RWPE1 (cell line): ENCODE results near the gene ZNF320.
"Not testable (repeated sequence)": the region's sequence is repeated elsewhere in the genome, so short reads cannot be mapped to it uniquely, and the experiment has no call there.

Source experiments
- CTCF ChIA-PET: fragments of 350-600 bp; sonication (Branson Sonifier 250); formaldehyde crosslinking; extraction: SDS; loops from one replicate; lab custom pipeline; 2021; lab: Yijun Ruan, JAX
- POLR2A ChIA-PET: fragments of 400-600 bp; formaldehyde crosslinking; extraction: SDS; loops from one replicate; lab custom pipeline; 2020; ENCODE audit warnings: antibody characterized with exemption; ENCODE audit not compliant: low non-redundant PET; lab: Yijun Ruan, JAX
- DNase-seq: peaks from one replicate; pipeline ENCODE4 v3.0.0; 2012; ENCODE audit warnings: low spot score
- H3K27ac ChIP-seq: fragments of 450-650 bp; 2 replicates; pipeline ENCODE4 v1.5.1; 2017
- TF ChIP-seq, protein P1 (sequence below): fragments of 450-650 bp; conservative IDR thresholded peaks from 2 replicates; pipeline ENCODE4 v1.5.1; 2017; ENCODE audit warnings: low read depth, mild to moderate bottlenecking

The ZNF320 gene

DNA sequence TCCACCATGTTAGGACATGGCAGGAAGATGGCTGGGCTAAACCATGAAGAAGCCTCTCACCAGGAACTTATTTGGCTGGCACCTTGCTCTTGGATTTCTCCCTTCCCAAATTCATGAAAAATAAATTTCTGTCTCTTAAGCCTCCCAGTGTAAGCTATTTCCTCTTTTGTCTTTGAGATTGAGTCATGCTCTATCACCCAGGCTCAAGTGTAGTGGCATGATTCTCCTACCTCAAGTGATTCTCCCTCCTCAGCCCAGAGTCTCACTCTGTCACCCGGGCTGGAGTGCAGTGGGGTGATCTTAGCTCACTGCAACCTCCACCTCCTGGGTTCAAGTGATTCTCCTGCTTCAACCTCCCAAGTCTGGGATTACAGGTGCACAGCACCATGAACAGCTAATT is 13.2 kb upstream of the ZNF320 start:
- ChIA-PET POLR2A (no interaction called here), CTCF (no interaction called here)
- TF ChIP-seq, protein P1, sequence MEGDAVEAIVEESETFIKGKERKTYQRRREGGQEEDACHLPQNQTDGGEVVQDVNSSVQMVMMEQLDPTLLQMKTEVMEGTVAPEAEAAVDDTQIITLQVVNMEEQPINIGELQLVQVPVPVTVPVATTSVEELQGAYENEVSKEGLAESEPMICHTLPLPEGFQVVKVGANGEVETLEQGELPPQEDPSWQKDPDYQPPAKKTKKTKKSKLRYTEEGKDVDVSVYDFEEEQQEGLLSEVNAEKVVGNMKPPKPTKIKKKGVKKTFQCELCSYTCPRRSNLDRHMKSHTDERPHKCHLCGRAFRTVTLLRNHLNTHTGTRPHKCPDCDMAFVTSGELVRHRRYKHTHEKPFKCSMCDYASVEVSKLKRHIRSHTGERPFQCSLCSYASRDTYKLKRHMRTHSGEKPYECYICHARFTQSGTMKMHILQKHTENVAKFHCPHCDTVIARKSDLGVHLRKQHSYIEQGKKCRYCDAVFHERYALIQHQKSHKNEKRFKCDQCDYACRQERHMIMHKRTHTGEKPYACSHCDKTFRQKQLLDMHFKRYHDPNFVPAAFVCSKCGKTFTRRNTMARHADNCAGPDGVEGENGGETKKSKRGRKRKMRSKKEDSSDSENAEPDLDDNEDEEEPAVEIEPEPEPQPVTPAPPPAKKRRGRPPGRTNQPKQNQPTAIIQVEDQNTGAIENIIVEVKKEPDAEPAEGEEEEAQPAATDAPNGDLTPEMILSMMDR = no peak
- DNase-seq = no peak
- no peak overlapping the region for H3K27ac ChIP-seq

DNA sequence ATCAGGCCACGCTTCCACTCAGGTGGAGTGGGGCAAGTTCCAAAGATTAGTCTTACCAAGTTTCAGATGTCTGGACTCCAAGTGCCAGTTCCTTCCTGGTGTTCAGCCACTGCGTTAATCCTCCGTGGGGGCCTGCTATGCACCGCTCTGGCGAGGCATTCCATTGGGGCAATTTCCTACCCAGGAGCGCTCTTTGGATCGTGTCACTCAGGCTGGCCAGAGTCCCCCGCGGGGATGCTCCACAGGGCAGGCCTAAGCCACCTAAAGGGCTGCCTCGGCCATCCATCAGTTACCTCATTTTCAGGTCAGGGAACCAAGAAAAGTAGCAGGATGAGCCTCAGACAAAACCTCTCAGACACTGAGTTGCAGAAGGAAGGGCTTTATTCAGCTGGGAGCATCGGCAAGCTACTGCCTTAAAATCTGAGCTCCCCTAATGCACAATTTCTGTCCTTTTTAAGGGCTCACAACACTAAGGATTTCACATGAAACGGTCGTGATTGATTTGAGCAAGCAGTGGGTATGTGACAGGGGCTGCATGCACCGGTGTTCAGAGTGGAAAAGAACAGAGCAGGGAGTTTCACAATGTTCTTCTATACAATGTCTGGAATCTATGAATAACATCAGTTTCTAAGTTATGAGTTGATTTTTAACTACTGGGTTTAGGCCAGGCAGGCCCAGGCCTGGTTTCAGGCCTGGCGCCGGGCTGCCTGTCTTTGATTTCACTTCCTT is 6.8 kb upstream of the ZNF320 start:
- DNase-seq, CTCF ChIA-PET, POLR2A ChIA-PET, H3K27ac ChIP-seq: not testable (repeated sequence)

DNA sequence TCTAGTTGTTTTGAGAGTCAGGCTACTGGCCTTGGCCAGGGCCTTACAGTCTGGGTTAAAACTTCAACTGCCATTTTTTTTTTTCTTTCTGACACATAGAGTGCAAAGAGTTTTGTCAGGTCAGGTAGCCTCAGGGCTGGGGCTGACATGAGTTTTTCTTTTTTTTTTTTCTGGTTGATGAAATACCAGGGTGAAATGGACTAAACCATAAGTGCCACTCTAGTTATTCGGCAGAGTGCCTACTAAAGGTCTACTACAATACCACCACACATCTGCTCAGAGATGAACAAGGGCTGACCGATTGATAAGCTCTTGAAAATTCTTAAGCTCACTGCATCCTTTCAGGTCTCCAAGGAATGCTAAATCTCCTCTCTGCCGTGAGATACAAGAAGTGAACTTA is 4.4 kb upstream of the ZNF320 start:
- TF ChIP-seq, protein P1 = no peak
- no peak overlapping the region for H3K27ac ChIP-seq
- POLR2A ChIA-PET = no interaction called here
- no peak for DNase-seq
- CTCF ChIA-PET = interaction anchor here (0.6 kb wide), 1 partner anchor 37 kb away, joined by 5 read pairs; no protein-coding TSS in a partner anchor

DNA sequence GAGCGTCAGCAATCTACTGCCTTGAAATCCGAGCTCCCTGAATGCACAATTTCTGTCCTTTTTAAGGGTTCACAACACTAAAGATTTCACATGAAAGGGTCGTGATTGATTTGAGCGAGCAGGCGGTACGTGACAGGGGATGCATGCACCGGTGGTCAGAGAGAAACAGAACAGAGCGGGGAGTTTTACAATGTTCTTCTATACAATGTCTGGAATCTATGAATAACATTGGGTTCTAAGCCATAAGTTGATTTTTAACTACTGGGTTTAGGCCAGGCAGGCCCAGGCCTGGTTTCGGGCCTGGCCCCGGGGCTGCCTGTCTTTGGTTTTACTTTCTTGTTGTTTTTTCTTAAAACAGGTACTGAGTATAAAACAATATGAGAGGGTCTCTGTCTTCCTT is 1.2 kb upstream of the ZNF320 start:
- POLR2A ChIA-PET, H3K27ac ChIP-seq, DNase-seq: not testable (repeated sequence)
- CTCF ChIA-PET = interaction anchor here (0.6 kb wide), 2 partner anchors 104 to 720 kb away, joined by 5 read pairs; no protein-coding TSS in a partner anchor

DNA sequence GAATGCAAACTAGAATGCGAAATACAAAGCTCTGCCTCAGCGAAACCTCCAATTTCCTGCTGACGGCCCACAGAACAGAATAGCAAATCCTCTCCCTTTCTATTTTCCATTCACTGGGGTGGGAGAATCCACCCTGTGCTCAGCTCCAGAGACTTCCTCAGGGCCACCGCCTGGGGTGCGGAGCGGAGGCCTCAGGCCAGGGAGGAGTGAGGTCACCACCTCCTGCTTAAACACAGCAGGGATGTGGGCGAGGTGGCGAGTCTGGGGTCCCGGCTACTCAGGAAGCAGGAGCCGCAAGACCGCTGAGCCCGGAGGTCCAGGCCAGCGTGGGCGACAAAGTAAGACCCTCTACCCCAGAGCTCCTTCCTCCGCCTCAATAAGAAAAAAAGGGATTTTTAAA is 666 bp upstream of the ZNF320 start:
- DNase-seq = no peak
- peak overlapping the region; percentile 80; the same call in 1 of the 2 replicates for H3K27ac ChIP-seq
- POLR2A ChIA-PET = no interaction called here
- TF ChIP-seq, protein P1 = no peak
- CTCF ChIA-PET = interaction anchor here (0.6 kb wide), 2 partner anchors 103 to 719 kb away, joined by 5 read pairs; no protein-coding TSS in a partner anchor

DNA sequence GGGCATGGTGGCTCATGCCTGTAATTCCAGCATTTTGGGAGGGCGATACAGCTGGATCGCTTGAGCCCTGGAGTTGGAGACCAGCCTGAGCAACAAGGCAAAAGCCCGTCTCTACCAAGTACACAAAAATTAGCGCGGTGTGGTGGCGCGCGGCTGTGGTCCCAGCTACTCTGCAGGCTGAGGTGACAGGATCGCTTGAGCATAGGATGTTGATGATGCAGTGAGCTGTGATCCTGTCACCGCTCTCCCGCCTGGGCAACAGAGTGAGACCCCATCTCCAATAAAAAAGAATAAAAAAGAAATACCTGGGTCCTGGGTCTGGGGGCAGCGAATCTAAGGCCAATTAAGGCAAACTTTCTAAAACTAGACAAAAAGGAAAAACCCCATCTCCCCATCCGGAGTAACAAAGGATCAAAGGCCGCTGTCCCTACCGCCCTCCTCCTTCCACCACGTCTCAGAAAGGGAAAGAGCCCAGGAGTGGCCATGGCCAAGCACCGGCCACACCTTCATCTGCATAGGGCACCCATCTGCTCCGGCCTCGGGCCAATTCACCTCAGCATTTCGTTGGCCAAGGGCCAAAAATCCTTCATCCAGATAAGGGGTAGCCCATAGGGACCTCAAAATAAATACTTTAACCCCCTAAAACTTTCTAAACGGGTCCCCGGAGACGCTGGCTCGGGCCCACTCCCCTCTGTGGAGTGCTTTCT is 851 bp downstream of the ZNF320 start:
- peak overlapping the region; percentile 80 for H3K27ac ChIP-seq
- TF ChIP-seq, protein P1 = no peak
- DNase-seq = peak; percentile 33
- ChIA-PET CTCF (interaction anchor here (0.6 kb wide), 1 partner anchor 62 kb away, joined by 3 read pairs; no protein-coding TSS in a partner anchor), POLR2A (no interaction called here)

DNA sequence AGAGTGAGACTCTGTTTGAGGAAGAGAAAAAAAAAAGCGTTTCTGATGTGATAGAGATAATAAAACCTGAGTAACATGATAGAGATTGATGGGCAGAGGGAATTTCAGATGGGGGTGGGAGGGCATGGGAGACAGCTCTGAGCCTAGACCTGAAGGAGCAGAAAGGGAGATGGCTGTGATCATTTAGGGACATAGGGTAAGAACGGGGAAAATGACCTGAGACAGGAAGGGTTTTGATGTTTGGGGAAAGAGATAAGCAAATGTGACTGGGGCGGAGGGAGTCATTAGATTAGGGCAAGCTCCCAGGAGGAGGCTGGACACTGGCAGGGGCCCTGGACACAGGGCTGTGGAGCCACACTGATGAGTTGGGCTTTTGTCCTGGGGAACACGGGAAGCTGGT is 6.1 kb downstream of the ZNF320 start:
- no peak for DNase-seq
- ChIA-PET POLR2A (no interaction called here), CTCF (no interaction called here)
- TF ChIP-seq, protein P1 = no peak
- no peak overlapping the region for H3K27ac ChIP-seq
